Activated CD8-positive, alpha-beta memory T cell treated with anti-CD3 and anti-CD28 coated beads, Interleukin-2, amount 50 U/mL, for 24 hours (primary cell): ENCODE data around the gene MLPH.
"Not testable (repeated sequence)": the region's sequence is repeated elsewhere in the genome, so short reads cannot be mapped to it uniquely, and the experiment has no call there.

Experiments used
- DNase-seq: peaks from one replicate; pipeline ENCODE4 v3.0.0-alpha.2; 2020; ENCODE audit errors: extremely low read depth

The MLPH gene

DNA sequence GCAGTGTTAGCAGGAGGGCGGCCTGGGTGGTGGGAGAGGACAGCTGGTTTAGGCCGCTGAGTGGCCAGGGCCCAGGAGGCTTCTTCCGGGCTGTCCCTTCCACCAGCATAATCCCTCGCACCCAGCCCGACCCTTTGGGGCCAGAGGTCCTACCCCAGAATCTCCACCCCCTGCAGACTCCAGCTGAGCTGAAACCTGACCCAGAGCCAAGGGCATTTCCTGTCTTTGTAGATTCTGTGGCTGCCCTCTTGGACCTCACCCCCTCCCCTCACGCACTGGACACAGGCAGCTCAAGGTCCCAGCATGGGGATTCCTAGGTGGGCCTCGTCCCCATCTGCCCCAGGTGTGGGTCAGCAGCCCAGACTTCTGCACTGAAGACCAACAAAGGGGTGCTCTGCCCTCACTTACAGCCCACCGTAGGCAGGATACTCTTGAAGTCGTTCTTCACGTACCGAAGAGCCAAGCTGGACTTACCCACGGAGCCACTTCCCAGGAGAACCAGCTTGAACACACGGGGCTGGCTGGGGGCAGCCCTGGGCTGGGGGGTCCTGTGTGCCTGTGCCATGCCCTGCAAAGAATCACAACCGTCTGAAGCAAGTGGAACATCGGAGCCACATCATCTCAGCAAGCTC is 98.7 kb downstream of the MLPH start:
- no peak for DNase-seq

- DNase-seq = no peak
Measured at GRCh38 chr2:237588044-237588696, 101.1 kb downstream of the MLPH start.

DNA sequence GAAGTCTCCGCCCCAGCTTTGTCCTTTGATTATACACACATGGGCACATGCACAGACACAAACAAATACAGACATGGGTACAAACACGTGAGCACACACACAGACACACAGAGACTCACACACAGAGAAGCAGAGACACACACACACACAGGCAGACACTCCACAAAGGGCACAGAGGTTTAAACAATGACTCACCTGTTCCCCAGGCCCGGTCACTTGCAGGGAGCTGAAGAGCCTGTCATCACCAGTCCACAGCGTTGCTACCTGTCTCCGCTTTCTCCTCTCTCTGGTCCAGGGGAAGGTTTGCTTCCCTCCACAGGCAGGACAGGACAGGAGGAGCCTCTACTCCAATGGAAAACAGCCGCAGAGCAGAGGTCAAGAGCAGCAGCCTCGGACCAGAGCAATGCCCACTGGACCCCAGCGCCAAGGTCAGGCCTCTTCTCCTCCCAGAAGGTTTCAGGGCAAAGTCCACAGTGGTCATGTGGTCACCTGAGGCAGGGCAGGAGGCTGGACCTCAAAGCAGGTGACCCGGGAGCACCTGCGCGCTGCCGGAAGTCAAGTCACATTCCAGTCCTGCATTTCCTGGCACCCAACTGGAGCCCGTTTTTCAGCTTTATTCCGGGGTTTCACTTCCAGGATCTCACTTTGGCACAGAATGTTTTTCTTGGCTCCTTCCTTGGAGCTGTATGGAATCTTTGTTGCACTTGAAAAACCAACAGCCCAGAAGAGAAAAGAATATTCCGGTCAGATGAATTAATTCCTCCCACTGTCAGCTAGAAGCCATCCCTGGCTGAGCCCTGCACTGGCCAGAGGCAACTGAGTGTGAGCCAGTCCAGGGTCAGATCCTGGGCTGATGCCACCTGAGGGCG is 103.5 kb downstream of the MLPH start, which contains the start of gene RAB17:
Gene RAB17, minus strand, starts transcription at position 463 of the 869 bp plus-strand sequence. CDS start 4,580 bp downstream, outside the sequence.
- no peak for DNase-seq

DNA sequence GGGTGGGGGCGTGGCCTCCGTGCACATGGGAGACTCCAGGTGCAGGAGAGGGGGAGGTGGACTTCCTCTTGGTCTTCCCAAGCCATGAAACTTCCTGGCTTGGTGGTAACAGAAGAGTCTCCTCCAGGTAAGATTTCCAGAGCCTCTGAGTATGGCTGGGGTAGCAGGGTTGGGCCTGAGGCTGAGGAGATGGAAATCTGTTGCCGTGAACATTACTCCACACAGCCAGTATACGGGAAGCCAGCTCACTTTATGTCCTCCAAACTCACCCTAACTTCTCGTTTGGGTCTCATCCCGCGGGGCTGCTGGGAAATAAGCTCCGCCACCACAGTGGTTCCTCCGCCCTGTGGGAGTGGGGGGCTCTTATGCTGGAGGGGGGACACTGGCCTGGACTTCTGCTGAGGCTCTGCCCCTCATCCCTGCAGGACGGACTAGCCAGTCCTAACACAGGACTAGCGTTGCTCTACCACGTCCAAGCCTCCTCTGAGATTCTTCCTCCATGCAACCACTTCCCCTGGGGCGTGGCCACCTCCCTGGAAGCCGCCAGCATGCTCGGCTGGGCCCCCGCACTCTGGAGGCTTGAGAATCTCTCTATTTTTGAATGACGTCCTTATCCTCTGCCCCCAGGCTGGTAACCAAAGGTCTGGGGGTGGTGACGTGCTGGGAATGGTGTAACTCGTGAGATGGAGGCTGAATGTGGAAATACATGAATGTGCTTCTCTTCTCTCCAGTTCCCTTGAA is 104.3 kb downstream of the MLPH start:
- DNase-seq = no peak

DNA sequence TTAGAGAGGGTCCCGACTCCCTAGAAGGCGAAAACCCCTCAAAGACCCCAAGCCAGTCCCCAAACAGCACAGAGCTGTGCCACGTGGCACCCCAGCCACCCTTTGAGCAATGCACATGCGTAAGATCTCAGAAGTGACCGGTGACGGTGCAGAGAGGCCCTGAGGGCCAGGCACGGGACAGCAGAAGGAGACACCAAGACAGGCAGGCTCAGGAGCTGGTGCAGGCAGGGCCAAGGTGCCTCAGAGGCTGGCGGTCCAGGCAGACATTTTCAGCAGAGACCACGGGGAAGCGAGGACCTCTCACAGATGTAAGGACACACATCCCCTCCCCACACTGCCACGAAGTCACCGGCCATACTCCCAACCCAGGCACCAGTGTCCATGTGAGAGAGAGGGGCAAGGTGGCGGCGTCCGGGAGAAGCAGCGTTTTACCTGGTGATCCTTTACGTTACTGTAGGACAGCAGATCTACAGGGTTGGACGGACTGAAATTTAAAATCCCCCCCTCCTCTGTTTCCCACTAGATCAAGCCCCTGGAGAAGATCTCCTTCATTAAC is 105.5 kb downstream of the MLPH start:
- DNase-seq = no peak

DNA sequence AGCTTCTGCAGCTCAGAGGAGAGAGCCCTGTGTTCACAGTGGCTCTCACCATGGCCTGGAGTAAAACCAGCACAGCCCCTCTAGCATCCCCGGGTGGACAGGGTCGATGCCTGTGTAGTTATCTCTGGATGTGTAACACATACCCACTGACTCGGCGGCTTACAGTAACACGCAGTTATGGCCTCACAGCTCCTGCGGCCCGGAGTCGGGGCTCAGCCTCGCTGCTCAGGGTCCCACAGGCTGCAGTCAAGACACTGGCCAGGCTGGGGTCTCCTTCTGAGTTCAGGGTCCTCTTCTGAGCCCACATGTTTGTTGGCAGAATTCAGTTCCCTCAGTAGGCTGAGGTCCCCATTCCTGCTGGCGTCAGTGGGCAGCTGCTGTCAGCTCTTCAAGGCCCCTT is 106.0 kb downstream of the MLPH start:
- DNase-seq = no peak

GRCh38 chr2:237593596-237594320 is 106.7 kb downstream of the MLPH start:
- no peak for DNase-seq

GRCh38 chr2:237594514-237594871 is 107.4 kb downstream of the MLPH start:
- DNase-seq = no peak

DNA sequence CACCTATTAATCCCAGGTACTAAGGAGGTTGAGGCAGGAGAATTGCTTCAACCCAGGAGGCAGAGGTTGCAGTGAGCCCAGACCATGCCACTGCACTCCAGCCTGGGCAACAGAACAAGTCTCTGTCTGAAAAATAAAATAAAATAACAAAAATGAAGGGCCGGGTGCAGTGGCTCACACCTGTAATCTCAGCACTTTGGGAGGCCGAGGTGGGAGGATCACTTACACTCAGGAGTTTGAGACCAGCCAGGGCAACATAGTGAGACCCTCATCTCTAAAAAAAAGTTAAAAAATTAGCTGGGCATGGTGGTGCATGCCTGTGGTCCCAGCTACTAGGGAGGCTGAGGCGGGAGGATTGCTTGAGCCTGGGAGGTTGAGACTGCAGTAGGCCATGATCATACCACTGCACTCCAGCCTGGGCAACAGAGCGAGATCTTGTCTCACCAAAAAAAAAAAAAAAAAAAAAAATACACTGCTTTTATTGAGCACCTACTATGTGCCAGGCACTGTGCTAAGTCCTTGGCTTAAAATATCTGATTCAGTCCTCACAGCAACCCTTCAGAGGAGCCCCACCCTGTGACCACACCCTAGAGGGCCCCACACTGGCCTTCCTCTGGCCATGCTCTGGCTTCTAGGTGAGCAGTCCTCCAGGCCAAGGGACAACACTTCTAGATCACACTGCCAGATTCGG is 108.9 kb downstream of the MLPH start:
- not testable (repeated sequence) for DNase-seq

- DNase-seq = no peak
Measured at GRCh38 chr2:237596520-237597195, 109.6 kb downstream of the MLPH start.

- DNase-seq = no peak
Measured at GRCh38 chr2:237597196-237598145, 110.4 kb downstream of the MLPH start.

- no peak for DNase-seq
Measured at GRCh38 chr2:237598468-237599208, 111.6 kb downstream of the MLPH start.

DNA sequence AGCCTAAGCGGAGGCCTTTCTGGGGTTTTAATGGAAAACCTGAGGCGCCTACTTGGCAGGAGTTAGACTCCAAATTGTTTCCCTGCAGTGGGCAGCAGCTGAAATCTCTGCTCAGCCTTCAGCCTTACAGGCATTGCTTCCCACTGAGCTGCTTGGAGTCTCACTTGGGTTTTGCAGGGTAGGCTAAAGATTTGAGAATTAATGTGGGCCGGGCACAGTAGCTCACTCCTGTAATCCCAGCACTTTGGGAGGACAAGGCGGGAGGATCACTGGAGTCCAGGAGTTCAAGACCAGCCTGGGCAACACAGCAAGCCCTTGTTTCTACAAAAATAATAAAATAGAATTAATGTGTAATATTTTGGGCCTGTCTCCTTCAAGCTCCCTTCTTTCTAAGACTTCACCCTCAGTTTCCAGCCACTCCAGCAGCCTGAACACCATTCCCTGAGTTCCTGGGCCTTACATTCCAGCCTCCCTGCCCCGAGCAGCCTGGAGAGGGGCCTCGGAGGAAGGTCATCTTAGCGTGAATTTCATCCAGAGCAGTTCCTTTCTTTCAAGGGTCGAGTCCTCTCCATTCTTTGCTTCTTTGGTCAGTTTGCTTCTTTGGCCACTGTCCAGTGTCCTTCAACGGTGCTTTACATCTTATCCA is 112.5 kb downstream of the MLPH start:
- no peak for DNase-seq

- no peak for DNase-seq
Measured at GRCh38 chr2:237600205-237600846, 113.3 kb downstream of the MLPH start.

- no peak for DNase-seq
Measured at GRCh38 chr2:237601453-237602116, 114.5 kb downstream of the MLPH start.

DNA sequence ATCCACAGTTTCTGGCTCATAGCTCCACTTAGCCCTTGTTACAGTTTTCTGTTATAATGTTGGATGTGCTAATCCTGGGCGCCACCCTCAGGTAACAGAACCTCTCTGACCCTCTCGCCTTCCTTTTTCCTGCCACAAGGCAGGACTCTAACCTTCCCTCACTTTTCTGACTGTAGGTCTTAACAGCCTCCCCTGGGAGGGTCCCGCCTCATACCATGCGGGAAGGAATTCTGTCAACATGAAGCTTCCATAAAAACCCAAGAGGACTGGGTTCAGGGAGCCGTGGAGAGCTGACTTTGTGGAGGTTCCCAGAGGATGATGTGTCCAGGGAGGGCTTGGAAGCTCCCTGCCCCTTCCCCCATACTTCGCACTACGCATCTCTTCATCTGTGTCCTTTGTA is 115.4 kb downstream of the MLPH start:
- DNase-seq = no peak
